Measurements from ENCODE around the gene C10orf95.

DNA sequence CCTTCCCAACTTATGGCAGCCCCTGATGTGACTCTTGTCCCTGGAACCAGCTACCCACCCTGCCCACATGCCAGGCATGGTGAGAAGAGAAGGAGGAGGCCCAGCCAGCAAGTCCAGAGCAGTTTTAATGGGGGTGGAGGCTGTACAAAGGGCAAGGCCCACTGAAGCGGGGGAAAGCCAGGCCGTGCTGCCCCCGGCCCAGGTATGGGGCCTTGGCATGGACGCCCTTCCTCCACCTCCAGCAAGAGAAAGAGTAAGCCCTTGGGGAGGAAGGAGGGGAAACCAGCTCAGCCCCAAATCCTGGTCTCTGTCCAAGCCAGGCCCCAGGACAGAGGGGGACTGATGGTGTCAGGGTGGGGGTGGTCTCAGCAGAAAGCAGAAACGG, 48.8 kb downstream of the C10orf95 start:
- TF ChIP-seq CTCF (CRISPR knock-in tag; IDR thresholded peaks at IDR 0.05): no peak
- TF ChIP-seq CREBL2 (CRISPR knock-in tag; IDR thresholded peaks at IDR 0.05; ENCODE audit: borderline replicate concordance): no peak
- TF ChIP-seq RAD21 (CRISPR knock-in tag; IDR thresholded peaks at IDR 0.05): no peak
- TF ChIP-seq FOXP1 (IDR thresholded peaks at IDR 0.05): no peak
- no peak for TF ChIP-seq FOXP1 (CRISPR knock-in tag; IDR thresholded peaks at IDR 0.05)
- TF ChIP-seq HDAC6 (IDR thresholded peaks at IDR 0.05; ENCODE audit: low read depth, low read length): no peak
- TF ChIP-seq HOXA5 (CRISPR knock-in tag; IDR thresholded peaks at IDR 0.05): no peak
- TF ChIP-seq, protein P1, sequence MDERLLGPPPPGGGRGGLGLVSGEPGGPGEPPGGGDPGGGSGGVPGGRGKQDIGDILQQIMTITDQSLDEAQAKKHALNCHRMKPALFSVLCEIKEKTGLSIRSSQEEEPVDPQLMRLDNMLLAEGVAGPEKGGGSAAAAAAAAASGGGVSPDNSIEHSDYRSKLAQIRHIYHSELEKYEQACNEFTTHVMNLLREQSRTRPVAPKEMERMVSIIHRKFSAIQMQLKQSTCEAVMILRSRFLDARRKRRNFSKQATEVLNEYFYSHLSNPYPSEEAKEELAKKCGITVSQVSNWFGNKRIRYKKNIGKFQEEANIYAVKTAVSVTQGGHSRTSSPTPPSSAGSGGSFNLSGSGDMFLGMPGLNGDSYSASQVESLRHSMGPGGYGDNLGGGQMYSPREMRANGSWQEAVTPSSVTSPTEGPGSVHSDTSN (CRISPR knock-in tag; IDR thresholded peaks at IDR 0.05): no peak
- no peak for TF ChIP-seq DNMT1 (CRISPR knock-in tag; IDR thresholded peaks at IDR 0.05)
- TF ChIP-seq USF2 (IDR thresholded peaks at IDR 0.05; ENCODE audit: low read depth, low read length): no peak
- TF ChIP-seq USF2 (CRISPR knock-in tag; IDR thresholded peaks at IDR 0.05; ENCODE audit: borderline replicate concordance): no peak
- no peak for TF ChIP-seq ZBTB33 (CRISPR knock-in tag; IDR thresholded peaks at IDR 0.05)
- no peak for TF ChIP-seq SRSF1 (optimal IDR thresholded peaks at IDR 0.05; ENCODE audit: low read depth, low read length)
